Activated CD4-positive, alpha-beta T cell treated with anti-CD3 and anti-CD28 coated beads, Interleukin-2, Interleukin-6, amounts not matched to agents 100 ng/mL and 50 ng/mL, durations not matched to agents 16 hours and 8 hours (primary cell): Measurements from ENCODE around the gene CHCHD4.
A peak's percentile ranks its signal among the peaks of the same experiment; 100 is the strongest.
"Not testable (repeated sequence)": the region's sequence is repeated elsewhere in the genome, so short reads cannot be mapped to it uniquely, and the experiment has no call there.

Source experiments
- DNase-seq: peaks from one replicate; pipeline ENCODE4 v3.0.0-alpha.2; 2020

The CHCHD4 gene

DNA sequence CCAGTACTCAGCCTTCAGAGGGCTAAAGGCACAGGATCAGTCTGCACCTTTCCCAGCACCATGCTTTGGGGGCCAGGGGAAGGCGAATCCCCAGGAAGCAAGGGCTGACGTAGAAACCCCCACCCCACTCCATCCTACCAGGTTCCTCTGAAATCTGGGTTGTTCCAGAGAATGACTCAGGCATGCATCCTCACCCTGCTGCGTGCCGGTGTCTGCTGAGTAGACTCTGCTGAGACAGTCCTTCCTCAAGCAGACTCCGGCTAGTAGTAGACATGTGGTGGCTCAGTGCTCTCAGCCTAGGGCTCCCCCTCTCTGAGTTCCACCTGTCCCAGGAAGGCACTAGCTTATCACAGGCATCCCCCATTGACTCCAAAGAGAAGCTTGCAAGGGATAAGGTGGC is 9.2 kb upstream of the CHCHD4 start:
- DNase-seq = no peak

DNA sequence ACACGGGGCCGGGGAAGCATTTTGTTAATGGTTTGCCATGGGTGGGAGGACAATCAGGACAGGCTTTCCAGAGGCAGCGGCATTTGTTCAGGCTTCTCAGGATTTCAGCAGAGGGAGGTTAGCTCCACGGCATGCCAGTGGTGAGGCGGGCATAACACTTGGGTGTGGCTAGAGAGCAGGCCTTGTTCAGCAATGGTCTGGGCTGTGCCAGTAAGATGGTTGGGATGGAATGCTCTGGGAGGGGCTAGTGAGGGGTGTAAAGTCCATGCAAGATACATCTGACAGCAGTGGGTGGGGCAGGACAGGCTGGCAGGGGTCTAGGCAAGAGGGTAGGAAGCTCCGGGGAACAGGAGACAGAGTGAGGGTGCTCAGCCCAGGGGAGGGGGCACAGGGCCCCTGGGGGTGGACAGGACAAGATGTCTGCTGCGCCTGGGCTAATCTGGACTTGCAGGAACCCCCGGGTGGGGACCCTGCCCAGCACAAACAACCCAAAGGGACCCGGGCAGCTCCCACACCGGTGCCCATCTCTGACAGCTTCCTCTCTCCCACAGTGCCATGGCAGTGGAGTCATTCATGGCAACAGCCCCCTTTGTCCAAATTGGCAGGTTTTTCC is 8.6 kb upstream of the CHCHD4 start:
- no peak for DNase-seq

GRCh38 chr3:14132689-14133088 is 8.0 kb upstream of the CHCHD4 start:
- DNase-seq = no peak

GRCh38 chr3:14132120-14132519 is 7.5 kb upstream of the CHCHD4 start:
- DNase-seq = no peak

DNA sequence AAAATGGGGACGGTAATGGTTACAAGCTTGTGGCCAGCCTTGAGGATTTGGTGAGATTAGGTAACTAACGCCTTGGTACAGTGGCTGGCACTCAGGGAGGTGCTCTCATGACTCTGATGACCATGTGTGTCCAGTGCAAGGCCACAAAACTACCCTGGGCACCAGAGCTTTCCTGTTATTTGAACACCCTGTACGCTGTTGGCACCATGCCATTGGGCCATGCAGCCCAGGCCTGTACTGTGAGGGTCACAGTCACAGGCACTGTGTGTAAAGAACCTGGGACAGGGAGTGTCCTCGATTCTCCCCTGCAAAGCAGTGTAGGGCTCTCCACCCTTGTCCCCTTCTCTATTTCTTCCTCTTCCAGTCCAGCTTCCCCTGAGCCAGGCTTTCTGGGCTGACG is 6.5 kb upstream of the CHCHD4 start:
- DNase-seq = no peak

- no peak for DNase-seq
Observed at GRCh38 chr3:14130707-14131106, 6.0 kb upstream of the CHCHD4 start.

DNA sequence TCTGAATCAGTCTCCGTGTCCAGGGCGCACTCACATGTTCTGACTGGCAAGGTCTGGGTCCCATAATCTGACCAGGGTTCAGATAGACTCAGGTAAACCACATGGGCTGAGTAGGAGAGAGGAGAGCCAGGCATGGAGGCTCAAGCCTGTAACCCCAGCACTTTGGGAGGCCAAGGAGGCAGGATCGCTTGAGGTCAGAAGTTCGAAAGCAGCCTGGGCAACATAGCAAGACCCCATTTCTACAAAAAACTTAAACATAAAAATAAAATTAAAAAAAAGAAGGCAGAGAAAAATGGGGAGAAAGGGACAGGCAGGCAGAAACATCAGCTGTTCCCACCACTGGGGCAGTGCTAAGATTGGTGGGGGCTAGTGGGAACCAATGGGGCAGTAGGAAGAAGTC is 5.6 kb upstream of the CHCHD4 start:
- DNase-seq = no peak

DNA sequence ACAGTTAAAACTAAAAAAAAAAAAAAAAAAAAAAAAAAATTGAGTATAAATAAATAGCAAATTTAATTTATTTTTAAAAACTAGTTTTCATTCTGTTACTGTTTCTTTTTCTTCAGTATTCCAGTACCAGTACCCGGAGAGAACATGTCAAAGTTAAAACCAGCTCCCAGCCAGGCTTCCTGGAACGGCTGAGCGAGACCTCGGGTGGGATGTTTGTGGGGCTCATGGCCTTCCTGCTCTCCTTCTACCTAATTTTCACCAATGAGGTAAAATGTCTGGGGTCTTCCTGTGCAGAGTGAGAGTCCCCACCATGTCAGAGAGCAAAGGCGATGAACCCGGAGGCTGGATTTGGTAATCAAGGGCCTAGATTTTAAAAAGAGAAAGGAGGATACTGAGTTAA is 4.6 kb upstream of the CHCHD4 start:
- no peak for DNase-seq

DNA sequence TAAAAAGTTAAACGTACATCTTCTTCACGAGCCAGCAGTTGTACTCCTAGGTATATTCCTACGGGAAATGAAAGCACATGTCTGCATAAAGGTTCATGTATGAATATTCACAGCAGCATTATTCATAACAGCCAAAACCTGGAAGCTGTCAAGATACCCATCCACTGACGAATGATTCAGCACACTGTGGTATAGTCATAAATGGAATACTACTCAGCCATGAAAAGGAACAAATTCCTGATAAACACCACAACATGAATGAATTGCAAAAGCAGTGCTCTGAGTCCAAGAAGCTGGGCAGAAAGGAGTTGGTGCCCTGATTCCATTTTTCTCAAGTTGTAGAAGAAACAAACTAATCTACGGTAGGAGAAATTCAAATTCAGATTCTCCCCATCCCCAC is 4.1 kb upstream of the CHCHD4 start:
- DNase-seq = no peak

GRCh38 chr3:14127516-14128161 is 3.0 kb upstream of the CHCHD4 start:
- DNase-seq = no peak

DNA sequence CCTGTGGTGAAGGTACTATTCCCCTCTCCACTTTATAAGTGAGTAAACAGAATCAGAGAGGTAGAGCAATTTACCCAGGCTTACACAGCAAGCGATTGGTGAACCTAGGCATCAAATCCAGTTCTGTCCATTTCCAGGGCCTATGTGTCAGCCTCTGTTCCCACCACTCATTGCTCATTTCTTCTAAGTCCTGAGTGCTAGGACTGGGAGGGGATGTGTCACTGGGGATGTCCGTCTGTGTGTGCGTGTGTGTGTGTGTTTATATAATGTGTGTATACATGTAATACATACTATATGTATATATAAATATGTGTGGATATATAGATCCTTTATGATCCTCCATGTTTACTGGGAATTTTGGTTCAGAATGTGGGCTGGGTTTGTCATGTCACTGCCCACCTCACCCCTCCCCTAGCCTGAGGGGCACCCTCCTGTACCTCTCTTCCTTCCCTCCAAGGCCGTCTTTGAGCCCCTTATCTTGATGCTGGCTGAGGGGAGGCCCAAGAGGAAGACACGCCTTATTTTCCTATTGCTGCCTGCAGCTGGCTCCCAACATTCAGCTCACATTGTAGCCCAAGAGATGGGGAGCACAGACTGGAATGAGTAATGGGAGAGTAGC is 2.3 kb upstream of the CHCHD4 start:
- DNase-seq = no peak

DNA sequence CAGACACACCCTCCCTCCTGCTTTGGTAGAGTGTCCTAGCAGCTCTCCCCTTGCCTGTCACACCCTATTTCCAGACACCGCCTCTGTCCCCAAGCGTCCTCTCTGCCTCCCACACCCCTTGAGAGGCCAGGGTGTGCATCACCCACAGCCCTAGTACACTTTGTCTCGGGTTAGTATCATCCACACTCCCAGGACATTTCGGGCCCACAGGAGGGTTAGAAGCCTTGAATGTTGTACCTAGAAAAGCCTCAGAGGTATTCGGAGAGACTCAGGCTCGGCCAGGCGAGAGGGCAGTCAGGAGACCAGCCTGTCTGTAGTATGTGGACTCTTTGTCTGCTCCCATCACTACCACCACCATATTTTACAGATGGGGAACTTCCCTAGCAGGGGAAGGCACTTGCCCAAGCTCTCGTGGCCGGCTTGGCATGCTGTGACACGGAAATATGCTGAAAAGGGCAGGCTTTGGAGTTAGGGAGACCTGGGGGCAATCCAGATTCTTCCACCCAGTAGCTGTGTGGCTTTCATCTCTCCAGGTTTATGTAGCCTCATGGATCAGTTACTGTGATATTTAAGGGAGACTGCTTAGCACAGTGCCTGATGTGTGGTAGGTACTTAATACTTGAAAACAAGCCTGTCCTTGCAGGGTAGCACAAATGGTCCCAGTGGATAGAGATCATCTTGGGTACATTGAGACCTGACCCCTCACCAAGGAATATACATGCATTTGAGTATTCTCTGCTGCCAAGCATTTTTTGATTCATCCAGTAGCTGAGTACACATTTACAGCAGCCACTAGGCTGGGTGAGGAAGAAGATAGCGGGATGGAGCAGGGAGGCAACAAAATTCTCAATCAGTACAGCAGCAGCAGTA is 1.6 kb upstream of the CHCHD4 start:
- DNase-seq = no peak

DNA sequence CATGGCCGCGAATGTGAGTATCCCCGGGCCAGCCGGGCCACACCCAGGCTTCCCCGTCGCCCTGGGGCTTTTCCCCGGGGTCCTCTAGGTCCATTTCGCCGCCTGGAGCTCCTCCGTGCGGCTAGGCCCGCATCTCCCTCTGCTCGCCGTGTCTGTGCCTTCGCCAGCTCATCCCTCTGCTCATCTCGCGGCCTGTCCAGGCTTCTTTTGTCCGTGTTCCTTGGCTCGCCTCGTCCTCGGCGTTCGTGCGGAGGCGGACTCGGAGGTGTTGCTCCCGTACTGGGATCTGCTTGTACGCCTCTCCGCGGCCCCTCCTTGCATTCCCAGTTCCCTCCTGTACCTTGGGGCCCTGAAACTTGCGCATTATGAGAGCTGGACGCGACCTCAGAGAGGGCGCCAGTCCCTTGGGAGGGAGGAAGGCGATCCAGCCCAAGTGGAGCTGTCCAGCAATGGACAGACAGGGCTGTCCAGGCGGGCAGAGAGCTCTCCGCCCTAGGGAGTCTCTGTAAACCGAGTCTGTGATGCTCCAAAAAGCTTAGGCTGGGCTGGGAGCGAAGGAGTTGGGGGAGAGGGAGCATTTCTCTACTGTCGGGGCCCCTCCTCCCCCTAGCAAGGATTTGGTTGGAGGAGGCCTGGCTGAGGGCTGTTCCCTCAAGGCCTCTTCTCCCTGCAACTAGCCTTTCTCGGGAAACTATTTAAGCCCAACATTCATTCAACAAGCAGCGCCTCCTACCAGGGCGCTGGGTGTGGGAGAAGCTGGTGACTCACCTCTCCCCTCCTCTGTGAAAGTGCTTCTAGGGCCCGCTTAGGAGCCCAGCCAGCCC is 735 bp upstream of the CHCHD4 start:
- peak; percentile 79 for DNase-seq

DNA sequence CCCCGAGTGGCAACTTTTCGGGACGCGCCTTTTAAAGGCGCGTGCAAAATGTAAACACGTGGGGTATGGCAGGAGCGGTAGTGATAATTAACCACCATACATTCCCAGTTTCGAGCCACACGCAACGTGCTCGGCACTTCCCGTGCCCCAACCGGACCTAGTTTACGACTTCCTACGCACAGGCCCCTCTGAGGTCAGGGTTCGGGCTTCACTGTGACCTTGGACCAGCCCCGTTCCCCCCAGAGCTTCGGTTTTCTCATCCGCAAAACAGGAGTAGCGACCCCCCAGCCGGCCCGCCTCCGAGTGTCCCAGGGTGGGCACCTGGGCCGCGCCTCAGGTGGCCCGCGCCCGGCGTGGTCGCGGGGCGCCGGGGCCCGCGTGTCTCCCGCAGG is 451 bp downstream of the CHCHD4 start:
- peak; percentile 83 for DNase-seq

- no peak for DNase-seq
Observed at GRCh38 chr3:14123308-14124222, 1.1 kb downstream of the CHCHD4 start.

- DNase-seq = no peak
Observed at GRCh38 chr3:14122301-14122700, 2.4 kb downstream of the CHCHD4 start.

- no peak for DNase-seq
Observed at GRCh38 chr3:14121859-14122258, 2.8 kb downstream of the CHCHD4 start.

GRCh38 chr3:14120921-14121448 is 3.7 kb downstream of the CHCHD4 start:
- DNase-seq = not testable (repeated sequence)

DNA sequence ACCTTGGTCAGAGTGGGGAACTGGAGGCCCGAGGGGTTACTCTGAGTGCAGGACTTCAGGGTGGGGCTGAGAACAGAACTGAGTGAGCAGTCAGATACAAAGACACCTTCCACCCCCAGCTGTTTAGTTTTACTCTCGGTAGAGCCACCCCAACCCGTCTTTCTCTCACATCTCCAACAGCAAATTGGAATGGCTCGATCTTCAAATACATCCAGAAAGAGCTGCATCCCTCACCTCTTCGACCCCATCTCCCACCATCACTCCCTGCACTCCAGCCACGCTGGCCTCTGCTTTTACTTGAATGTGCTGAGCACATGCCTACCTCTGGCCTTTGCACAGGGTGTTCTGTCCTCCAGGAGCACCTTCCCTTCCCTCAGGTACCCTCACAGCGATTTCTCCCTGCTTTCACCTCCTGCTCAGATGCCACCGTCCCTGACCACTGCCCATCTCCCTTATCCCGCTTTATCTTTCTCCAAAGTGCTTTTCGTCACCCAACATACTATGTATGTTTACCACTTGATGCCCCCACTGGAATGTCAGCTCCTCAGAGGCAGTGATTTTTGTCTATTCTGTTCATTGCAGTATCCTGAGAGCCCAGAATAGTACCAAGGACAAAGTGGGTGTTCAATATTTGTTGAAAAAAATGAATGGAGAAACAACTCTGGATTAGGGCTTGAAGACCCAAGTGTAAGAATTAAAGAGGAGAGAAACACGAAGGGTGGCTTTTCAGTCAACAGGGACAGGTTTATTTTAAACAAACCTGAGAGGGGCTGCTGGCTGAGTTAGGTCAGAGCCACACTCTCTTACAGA is 4.4 kb downstream of the CHCHD4 start:
- no peak for DNase-seq

GRCh38 chr3:14119651-14120050 is 5.0 kb downstream of the CHCHD4 start:
- no peak for DNase-seq
